HEK293 (cell line): ENCODE measurements around the gene VPS26C.

ENCODE experiments used
- CTCF ChIA-PET: fragments of 350-600 bp; formaldehyde crosslinking; extraction: SDS; loops from one replicate; lab custom pipeline; 2021; ENCODE audit warnings: antibody characterized with exemption; lab: Yijun Ruan, JAX
- POLR2A ChIA-PET: fragments of 300-600 bp; formaldehyde crosslinking; extraction: SDS; loops from one replicate; lab custom pipeline; 2020; ENCODE audit warnings: antibody characterized with exemption, inconsistent platforms; lab: Yijun Ruan, JAX
- H3K27ac ChIP-seq: fragments of 200-500 bp; sonication (Bioruptor generic); 2 replicates; pipeline ENCODE4 v1.5.1; 2014; ENCODE audit warnings: low read depth, low read length, control low read depth, inconsistent platforms; ENCODE audit errors: extremely low read depth
- H3K36me3 ChIP-seq, 2 experiments: fragments of 200-500 bp in 1 of 2; sonication (Bioruptor generic) in 1 of 2; 1 replicate in 1 of 2; 2 replicates in 1 of 2; pipeline ENCODE4 v1.5.1; 2014 to 2017; ENCODE audit warnings: inconsistent platforms in 2 of 2, low read length in 2 of 2; ENCODE audit not compliant: control insufficient read depth in 2 of 2, insufficient read depth in 1 of 2
- H3K4me1 ChIP-seq: fragments of 200-500 bp; sonication (Bioruptor generic); 2 replicates; pipeline ENCODE4 v1.5.1; 2014; ENCODE audit warnings: mild to moderate bottlenecking, low read length, inconsistent platforms; ENCODE audit not compliant: control insufficient read depth, insufficient read depth
- H3K4me3 ChIP-seq: 2 replicates; pipeline ENCODE4 v1.5.1; 2011; ENCODE audit warnings: low read depth, mild to moderate bottlenecking, control low read depth, low read length, moderate library complexity
- H3K9me3 ChIP-seq: fragments of 200-500 bp; sonication (Bioruptor generic); 2 replicates; pipeline ENCODE4 v1.5.1; 2014; ENCODE audit warnings: low read depth, low read length, inconsistent platforms; ENCODE audit not compliant: control insufficient read depth, insufficient read depth
- EGR2 ChIP-seq: fragments of 450-650 bp; formaldehyde crosslinking; IDR thresholded peaks from 2 replicates; pipeline ENCODE4 v1.5.1; 2016; ENCODE audit warnings: low read depth, missing biosample characterization, missing genetic modification characterization
- HOXA7 ChIP-seq: sonication (generic); formaldehyde crosslinking; IDR thresholded peaks from 2 replicates; pipeline ENCODE4 v1.8.1; 2022; ENCODE audit warnings: missing genetic modification reagents, borderline replicate concordance
- KLF9 ChIP-seq: fragments of 450-650 bp; formaldehyde crosslinking; IDR thresholded peaks from 2 replicates; pipeline ENCODE4 v1.5.1; 2016; ENCODE audit warnings: missing biosample characterization, missing genetic modification characterization, low read depth
- PRDM2 ChIP-seq: fragments of 450-650 bp; formaldehyde crosslinking; IDR thresholded peaks from 2 replicates; pipeline ENCODE4 v1.5.1; 2016; ENCODE audit warnings: missing biosample characterization, missing genetic modification characterization, borderline replicate concordance
- ZFP69B ChIP-seq: fragments of 450-650 bp; formaldehyde crosslinking; IDR thresholded peaks from 2 replicates; pipeline ENCODE4 v1.5.1; 2016; ENCODE audit warnings: missing biosample characterization, missing genetic modification characterization
- ZNF10 ChIP-seq: fragments of 450-650 bp; formaldehyde crosslinking; IDR thresholded peaks from 2 replicates; pipeline ENCODE4 v1.5.1; 2017; ENCODE audit warnings: missing biosample characterization, missing genetic modification characterization
- ZNF132 ChIP-seq: fragments of 450-650 bp; formaldehyde crosslinking; IDR thresholded peaks from 2 replicates; pipeline ENCODE4 v1.5.1; 2017; ENCODE audit warnings: missing biosample characterization, missing genetic modification characterization, borderline replicate concordance
- ZNF174 ChIP-seq: fragments of 450-650 bp; formaldehyde crosslinking; IDR thresholded peaks from 2 replicates; pipeline ENCODE4 v1.5.0; 2017; ENCODE audit warnings: missing biosample characterization, mild to moderate bottlenecking, missing genetic modification characterization
- ZNF394 ChIP-seq: fragments of 450-650 bp; formaldehyde crosslinking; IDR thresholded peaks from 2 replicates; pipeline ENCODE4 v1.5.1; 2016; ENCODE audit warnings: missing biosample characterization, missing genetic modification characterization, mild to moderate bottlenecking, moderate library complexity, borderline replicate concordance
- ZNF433 ChIP-seq: fragments of 450-650 bp; formaldehyde crosslinking; IDR thresholded peaks from 2 replicates; pipeline ENCODE4 v1.5.1; 2016; ENCODE audit warnings: missing biosample characterization, missing genetic modification characterization, low read depth
- ZNF521 ChIP-seq: fragments of 450-650 bp; formaldehyde crosslinking; IDR thresholded peaks from 2 replicates; pipeline ENCODE4 v1.5.1; 2017; ENCODE audit warnings: missing biosample characterization, mild to moderate bottlenecking, missing genetic modification characterization
- ZNF555 ChIP-seq: fragments of 450-650 bp; formaldehyde crosslinking; conservative IDR thresholded peaks from 2 replicates; pipeline ENCODE4 v1.5.1; 2017; ENCODE audit warnings: missing biosample characterization, mild to moderate bottlenecking, missing genetic modification characterization, inconsistent platforms
- ZNF560 ChIP-seq: fragments of 450-650 bp; formaldehyde crosslinking; IDR thresholded peaks from 2 replicates; pipeline ENCODE4 v1.5.1; 2017; ENCODE audit warnings: missing biosample characterization, missing genetic modification characterization, borderline replicate concordance
- ZNF596 ChIP-seq: fragments of 450-650 bp; IDR thresholded peaks from 2 replicates; pipeline ENCODE4 v1.5.0; 2018; ENCODE audit warnings: missing biosample characterization, mild to moderate bottlenecking, missing genetic modification characterization, moderate library complexity

Gene VPS26C

GRCh38 chr21:37231671-37232070, 35.5 kb downstream of the VPS26C start (continued):
- no peak for TF ChIP-seq PRDM2

GRCh38 chr21:37231249-37231645, 35.9 kb downstream of the VPS26C start:
- H3K36me3 ChIP-seq: peaks cover 20 to 71% of the 10 kb centered on the region in 2 experiments
- TF ChIP-seq ZNF132 (no peak), ZNF596 (tag by site-specific recombination) (no peak), ZNF433 (tag by site-specific recombination) (no peak)
- CTCF ChIA-PET: no interaction called here

GRCh38 chr21:37230632-37231248, 36.4 kb downstream of the VPS26C start:
- Histone ChIP-seq H3K36me3 (peaks cover 18 to 76% of the 10 kb centered on the region in 2 experiments), H3K9me3 (no peaks in the 10 kb centered on the region), H3K27ac (no peak overlapping the region), H3K4me3 (no peak overlapping the region), H3K4me1 (no peaks in the 10 kb centered on the region)
- ChIA-PET POLR2A (interaction anchor here (1.4 kb wide), 1 partner anchor 36 kb away, joined by 10 read pairs; the partner anchor contains the start of gene VPS26C), CTCF (no interaction called here)
- TF ChIP-seq ZNF394 (tag by site-specific recombination): no peak
- no peak for TF ChIP-seq KLF9 (tag by site-specific recombination)
- TF ChIP-seq ZFP69B: no peak
- no peak for TF ChIP-seq ZNF555 (tag by site-specific recombination)
- no peak for TF ChIP-seq ZNF521 (tag by site-specific recombination)
- TF ChIP-seq ZNF10 (tag by site-specific recombination): no peak

More at GRCh38 chr21:37231249-37231645, 35.9 kb downstream of the VPS26C start:
- Histone ChIP-seq H3K27ac (no peak overlapping the region), H3K4me3 (no peak overlapping the region), H3K9me3 (no peaks in the 10 kb centered on the region), H3K4me1 (no peaks in the 10 kb centered on the region)
- POLR2A ChIA-PET: interaction anchor here (1.4 kb wide), 1 partner anchor 36 kb away, joined by 10 read pairs; the partner anchor contains the start of gene VPS26C

- POLR2A ChIA-PET: no interaction called here
- CTCF ChIA-PET: no interaction called here
Observed at GRCh38 chr21:37228003-37228400, 39.1 kb downstream of the VPS26C start.

More at GRCh38 chr21:37228003-37228400, 39.1 kb downstream of the VPS26C start:
- Histone ChIP-seq H3K4me3 (no peak overlapping the region), H3K9me3 (no peaks in the 10 kb centered on the region)
- TF ChIP-seq HOXA7 (CRISPR knock-in tag): no peak
- no peak for TF ChIP-seq EGR2
- no peak for TF ChIP-seq ZNF521 (tag by site-specific recombination)
- no peak for TF ChIP-seq ZNF560
- no peak for TF ChIP-seq ZNF174
- TF ChIP-seq, all 188 proteins: peak for 0
- H3K36me3 ChIP-seq: peaks cover 18 to 91% of the 10 kb centered on the region in 2 experiments
- no peak overlapping the region for H3K27ac ChIP-seq
- no peaks in the 10 kb centered on the region for H3K4me1 ChIP-seq
